ENCODE measurements around the gene ANK3. TPM values are rescaled to one million over a fixed set of nuclear protein-coding genes. Genes with fewer than 3 reads are reported as not detected.

The ANK3 gene
- total and polyA plus RNA-seq, 2 experiments from 2014 or later = 26.2 to 49.0 TPM

- DNase-seq (ENCODE audit: low spot score) = no peak
- no peak overlapping the region for H2AFZ ChIP-seq
- H3K4me1 ChIP-seq (ENCODE audit: insufficient read depth) = no peaks in the 10 kb centered on the region
- H3K9me2 ChIP-seq (replicated peaks; ENCODE audit: insufficient read depth) = no peaks in the 10 kb centered on the region
- 79% methylated on average over 5 of the region's 5 CpGs for WGBS (ENCODE audit: low lambda C conversion rate, missing lambda C conversion rate)
- no peak for TF ChIP-seq CTCF (IDR thresholded peaks at IDR 0.05; ENCODE audit: poor library complexity)
- no peak for TF ChIP-seq EZH2 (IDR thresholded peaks at IDR 0.05; ENCODE audit: borderline replicate concordance)
- TF ChIP-seq EZH2phosphoT487 (IDR thresholded peaks at IDR 0.05; ENCODE audit: low read depth, severe bottlenecking, unreplicated experiment) = no peak
- H3K36me3 ChIP-seq (replicated peaks; ENCODE audit: insufficient read depth, low read depth) = no peaks in the 10 kb centered on the region
- no peaks in the 10 kb centered on the region for H3K9me3 ChIP-seq (ENCODE audit: low read depth)
- H3K27ac ChIP-seq = no peak overlapping the region
- H3K27me3 ChIP-seq = no peaks in the 10 kb centered on the region
- H4K20me1 ChIP-seq (ENCODE audit: insufficient read depth, poor library complexity, severe bottlenecking) = no peaks in the 10 kb centered on the region
- no peaks in the 10 kb centered on the region for H3K79me2 ChIP-seq
- no peak overlapping the region for H3K4me3 ChIP-seq
- H3K4me2 ChIP-seq = no peak overlapping the region
These were observed 14.2 kb downstream of the ANK3 start for GRCh38 chr10:60375293-60376004.

- H3K79me2 ChIP-seq = no peaks in the 10 kb centered on the region
- H3K9me2 ChIP-seq (replicated peaks; ENCODE audit: insufficient read depth) = no peaks in the 10 kb centered on the region
- no peak overlapping the region for H2AFZ ChIP-seq
- 92% methylated on average over 3 of the region's 3 CpGs for WGBS (ENCODE audit: low lambda C conversion rate, missing lambda C conversion rate)
- H3K4me2 ChIP-seq = no peak overlapping the region
- no peak overlapping the region for H3K4me3 ChIP-seq
- H3K36me3 ChIP-seq (replicated peaks; ENCODE audit: insufficient read depth, low read depth) = no peaks in the 10 kb centered on the region
- no peak overlapping the region for H3K27ac ChIP-seq
- H3K4me1 ChIP-seq (ENCODE audit: insufficient read depth) = no peaks in the 10 kb centered on the region
- H4K20me1 ChIP-seq (ENCODE audit: insufficient read depth, poor library complexity, severe bottlenecking) = no peaks in the 10 kb centered on the region
- TF ChIP-seq CTCF (IDR thresholded peaks at IDR 0.05; ENCODE audit: poor library complexity) (no peak), EZH2 (IDR thresholded peaks at IDR 0.05; ENCODE audit: borderline replicate concordance) (no peak), EZH2phosphoT487 (IDR thresholded peaks at IDR 0.05; ENCODE audit: low read depth, severe bottlenecking, unreplicated experiment) (no peak)
- no peaks in the 10 kb centered on the region for H3K27me3 ChIP-seq
- DNase-seq (ENCODE audit: low spot score) = no peak
- H3K9me3 ChIP-seq (ENCODE audit: low read depth) = no peaks in the 10 kb centered on the region
These were observed 14.8 kb downstream of the ANK3 start for GRCh38 chr10:60374836-60375235.

- Histone ChIP-seq H2AFZ (no peak overlapping the region), H3K4me2 (no peak overlapping the region), H4K20me1 (ENCODE audit: insufficient read depth, poor library complexity, severe bottlenecking) (no peaks in the 10 kb centered on the region), H3K4me3 (no peak overlapping the region), H3K4me1 (ENCODE audit: insufficient read depth) (peaks cover 7% of the 10 kb centered on the region), H3K79me2 (no peaks in the 10 kb centered on the region), H3K9me3 (ENCODE audit: low read depth) (no peaks in the 10 kb centered on the region), H3K27me3 (no peaks in the 10 kb centered on the region), H3K9me2 (replicated peaks; ENCODE audit: insufficient read depth) (no peaks in the 10 kb centered on the region), H3K36me3 (replicated peaks; ENCODE audit: insufficient read depth, low read depth) (no peaks in the 10 kb centered on the region), H3K27ac (no peak overlapping the region)
- DNase-seq (ENCODE audit: low spot score) = no peak
- no peak for TF ChIP-seq EZH2 (IDR thresholded peaks at IDR 0.05; ENCODE audit: borderline replicate concordance)
- no peak for TF ChIP-seq EZH2phosphoT487 (IDR thresholded peaks at IDR 0.05; ENCODE audit: low read depth, severe bottlenecking, unreplicated experiment)
- TF ChIP-seq CTCF (IDR thresholded peaks at IDR 0.05; ENCODE audit: poor library complexity) = no peak
- 72% methylated on average over 4 of the region's 4 CpGs for WGBS (ENCODE audit: low lambda C conversion rate, missing lambda C conversion rate)
These were observed 17.2 kb downstream of the ANK3 start for GRCh38 chr10:60372436-60372835.
